ENCODE results near the gene APCDD1.

- TF ChIP-seq, protein P1, sequence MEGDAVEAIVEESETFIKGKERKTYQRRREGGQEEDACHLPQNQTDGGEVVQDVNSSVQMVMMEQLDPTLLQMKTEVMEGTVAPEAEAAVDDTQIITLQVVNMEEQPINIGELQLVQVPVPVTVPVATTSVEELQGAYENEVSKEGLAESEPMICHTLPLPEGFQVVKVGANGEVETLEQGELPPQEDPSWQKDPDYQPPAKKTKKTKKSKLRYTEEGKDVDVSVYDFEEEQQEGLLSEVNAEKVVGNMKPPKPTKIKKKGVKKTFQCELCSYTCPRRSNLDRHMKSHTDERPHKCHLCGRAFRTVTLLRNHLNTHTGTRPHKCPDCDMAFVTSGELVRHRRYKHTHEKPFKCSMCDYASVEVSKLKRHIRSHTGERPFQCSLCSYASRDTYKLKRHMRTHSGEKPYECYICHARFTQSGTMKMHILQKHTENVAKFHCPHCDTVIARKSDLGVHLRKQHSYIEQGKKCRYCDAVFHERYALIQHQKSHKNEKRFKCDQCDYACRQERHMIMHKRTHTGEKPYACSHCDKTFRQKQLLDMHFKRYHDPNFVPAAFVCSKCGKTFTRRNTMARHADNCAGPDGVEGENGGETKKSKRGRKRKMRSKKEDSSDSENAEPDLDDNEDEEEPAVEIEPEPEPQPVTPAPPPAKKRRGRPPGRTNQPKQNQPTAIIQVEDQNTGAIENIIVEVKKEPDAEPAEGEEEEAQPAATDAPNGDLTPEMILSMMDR (conservative IDR thresholded peaks at IDR 0.05; ENCODE audit: low read depth, low read length) = no peak
- TF ChIP-seq EZH2 (IDR thresholded peaks at IDR 0.05; ENCODE audit: borderline replicate concordance, low read depth, low read length, poor library complexity, severe bottlenecking) = no peak
Measured at GRCh38 chr18:10481831-10482230, 27.4 kb downstream of the APCDD1 start.
